Fibroblast of lung (primary cell): ENCODE data around the gene RNF223.

Experiments used
- EZH2 ChIP-seq: IDR thresholded peaks from 2 replicates; pipeline ENCODE4 v1.5.1; 2012; ENCODE audit warnings: low read length, control low read depth, mild to moderate bottlenecking; ENCODE audit errors: missing control alignments
- TF ChIP-seq, protein P1 (sequence below), 2 donors: IDR thresholded peaks in 1 of 2; conservative IDR thresholded peaks in 1 of 2; 1 replicate in 1 of 2; 2 replicates in 1 of 2; pipeline ENCODE4 v1.5.1; 2011 to 2012; ENCODE audit warnings: low read length in 2 of 2, control low read depth in 1 of 2, inconsistent platforms in 1 of 2, low read depth in 1 of 2, mild to moderate bottlenecking in 1 of 2

DNA sequence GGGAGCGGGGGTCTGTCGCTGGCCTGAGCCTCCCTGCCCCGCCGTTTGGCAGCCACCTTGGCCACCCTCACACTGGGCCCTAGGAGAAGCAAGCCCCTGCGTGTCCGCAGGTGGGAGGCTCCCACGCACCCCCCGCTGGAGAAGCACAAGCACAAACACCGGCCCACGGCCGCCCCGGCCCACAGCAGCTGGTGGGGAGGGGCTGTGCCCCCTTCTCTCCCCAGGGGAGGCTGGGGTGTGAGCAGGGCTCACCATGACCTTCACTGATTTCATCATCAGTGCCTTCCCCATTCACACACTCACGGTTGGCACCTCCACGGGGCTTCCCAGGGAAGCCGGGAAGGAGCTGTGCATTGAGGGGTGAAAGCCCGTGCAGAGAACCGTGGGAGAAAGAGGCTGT, 46.3 kb downstream of the RNF223 start:
- TF ChIP-seq, protein P1, sequence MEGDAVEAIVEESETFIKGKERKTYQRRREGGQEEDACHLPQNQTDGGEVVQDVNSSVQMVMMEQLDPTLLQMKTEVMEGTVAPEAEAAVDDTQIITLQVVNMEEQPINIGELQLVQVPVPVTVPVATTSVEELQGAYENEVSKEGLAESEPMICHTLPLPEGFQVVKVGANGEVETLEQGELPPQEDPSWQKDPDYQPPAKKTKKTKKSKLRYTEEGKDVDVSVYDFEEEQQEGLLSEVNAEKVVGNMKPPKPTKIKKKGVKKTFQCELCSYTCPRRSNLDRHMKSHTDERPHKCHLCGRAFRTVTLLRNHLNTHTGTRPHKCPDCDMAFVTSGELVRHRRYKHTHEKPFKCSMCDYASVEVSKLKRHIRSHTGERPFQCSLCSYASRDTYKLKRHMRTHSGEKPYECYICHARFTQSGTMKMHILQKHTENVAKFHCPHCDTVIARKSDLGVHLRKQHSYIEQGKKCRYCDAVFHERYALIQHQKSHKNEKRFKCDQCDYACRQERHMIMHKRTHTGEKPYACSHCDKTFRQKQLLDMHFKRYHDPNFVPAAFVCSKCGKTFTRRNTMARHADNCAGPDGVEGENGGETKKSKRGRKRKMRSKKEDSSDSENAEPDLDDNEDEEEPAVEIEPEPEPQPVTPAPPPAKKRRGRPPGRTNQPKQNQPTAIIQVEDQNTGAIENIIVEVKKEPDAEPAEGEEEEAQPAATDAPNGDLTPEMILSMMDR (conservative IDR thresholded peaks at IDR 0.05 in 1 of 2, IDR thresholded peaks at IDR 0.05 in 1 of 2; ENCODE audit: low read depth in 1 of 2, low read length in 2 of 2) = no peak
- TF ChIP-seq EZH2 = no peak
